ENCODE measurements around the gene RAB12.
A peak's percentile ranks its signal among the peaks of the same experiment; 100 is the strongest.
"Not testable (repeated sequence)": the region's sequence is repeated elsewhere in the genome, so short reads cannot be mapped to it uniquely, and the experiment has no call there.

The RAB12 gene

GRCh38 chr18:8616028-8616401, 6.8 kb downstream of the RAB12 start:
- H3K4me1 ChIP-seq (ENCODE audit: control insufficient read depth, insufficient read depth, low read length), result peaks cover 49% of the 10 kb centered on the region
- H3K9me3 ChIP-seq (ENCODE audit: control insufficient read depth, insufficient read depth, low read length), result no peaks in the 10 kb centered on the region
- peaks cover 5% of the 10 kb centered on the region for H3K36me3 ChIP-seq (ENCODE audit: control insufficient read depth, insufficient read depth, low read length)
- no peak overlapping the region for H3K9ac ChIP-seq (ENCODE audit: low read depth, low read length)
- no peaks in the 10 kb centered on the region for H3K27me3 ChIP-seq (ENCODE audit: control insufficient read depth, insufficient read depth, low read length)
- peak overlapping the region; percentile 8 for H3K4me3 ChIP-seq (ENCODE audit: low read depth, low read length)

- no peak overlapping the region for H3K9ac ChIP-seq (ENCODE audit: low read depth, low read length)
- no peak overlapping the region for H3K4me3 ChIP-seq (ENCODE audit: low read depth, low read length)
- H3K4me1 ChIP-seq (ENCODE audit: control insufficient read depth, insufficient read depth, low read length), result peaks cover 49% of the 10 kb centered on the region
Measured at GRCh38 chr18:8617907-8618306, 8.7 kb downstream of the RAB12 start.

GRCh38 chr18:8619041-8619440, 9.8 kb downstream of the RAB12 start:
- Histone ChIP-seq H3K4me1 (ENCODE audit: control insufficient read depth, insufficient read depth, low read length) (peaks cover 52% of the 10 kb centered on the region), H3K36me3 (ENCODE audit: control insufficient read depth, insufficient read depth, low read length) (no peaks in the 10 kb centered on the region), H3K27me3 (ENCODE audit: control insufficient read depth, insufficient read depth, low read length) (no peaks in the 10 kb centered on the region), H3K4me3 (ENCODE audit: low read depth, low read length) (no peak overlapping the region), H3K9me3 (ENCODE audit: control insufficient read depth, insufficient read depth, low read length) (no peaks in the 10 kb centered on the region), H3K9ac (ENCODE audit: low read depth, low read length) (no peak overlapping the region)

More at GRCh38 chr18:8617907-8618306, 8.7 kb downstream of the RAB12 start:
- H3K27me3 ChIP-seq (ENCODE audit: control insufficient read depth, insufficient read depth, low read length), result no peaks in the 10 kb centered on the region
- H3K36me3 ChIP-seq (ENCODE audit: control insufficient read depth, insufficient read depth, low read length), result no peaks in the 10 kb centered on the region
- no peaks in the 10 kb centered on the region for H3K9me3 ChIP-seq (ENCODE audit: control insufficient read depth, insufficient read depth, low read length)

GRCh38 chr18:8619835-8620577, 10.8 kb downstream of the RAB12 start:
- Histone ChIP-seq H3K9me3 (ENCODE audit: control insufficient read depth, insufficient read depth, low read length) (no peaks in the 10 kb centered on the region), H3K27me3 (ENCODE audit: control insufficient read depth, insufficient read depth, low read length) (no peaks in the 10 kb centered on the region), H3K36me3 (ENCODE audit: control insufficient read depth, insufficient read depth, low read length) (no peaks in the 10 kb centered on the region), H3K4me1 (ENCODE audit: control insufficient read depth, insufficient read depth, low read length) (peaks cover 56% of the 10 kb centered on the region), H3K9ac (ENCODE audit: low read depth, low read length) (no peak overlapping the region), H3K4me3 (ENCODE audit: low read depth, low read length) (peak overlapping the region; percentile 16)

GRCh38 chr18:8620845-8621244, 11.6 kb downstream of the RAB12 start:
- Histone ChIP-seq H3K9me3 (ENCODE audit: control insufficient read depth, insufficient read depth, low read length) (no peaks in the 10 kb centered on the region), H3K4me3 (ENCODE audit: low read depth, low read length) (peak overlapping the region; percentile 16), H3K36me3 (ENCODE audit: control insufficient read depth, insufficient read depth, low read length) (peaks cover 5% of the 10 kb centered on the region), H3K9ac (ENCODE audit: low read depth, low read length) (peak overlapping the region; percentile 32), H3K4me1 (ENCODE audit: control insufficient read depth, insufficient read depth, low read length) (peaks cover 55% of the 10 kb centered on the region), H3K27me3 (ENCODE audit: control insufficient read depth, insufficient read depth, low read length) (no peaks in the 10 kb centered on the region)

- not testable (repeated sequence) for H3K9me3 ChIP-seq (ENCODE audit: control insufficient read depth, insufficient read depth, low read length); H3K9ac ChIP-seq (ENCODE audit: low read depth, low read length); H3K4me3 ChIP-seq (ENCODE audit: low read depth, low read length); H3K27me3 ChIP-seq (ENCODE audit: control insufficient read depth, insufficient read depth, low read length)
- Histone ChIP-seq H3K4me1 (ENCODE audit: control insufficient read depth, insufficient read depth, low read length) (peaks cover 58% of the 10 kb centered on the region), H3K36me3 (ENCODE audit: control insufficient read depth, insufficient read depth, low read length) (peaks cover 11% of the 10 kb centered on the region)
Measured at GRCh38 chr18:8622625-8623024, 13.4 kb downstream of the RAB12 start.

GRCh38 chr18:8623549-8624106, 14.4 kb downstream of the RAB12 start:
- Histone ChIP-seq H3K27me3 (ENCODE audit: control insufficient read depth, insufficient read depth, low read length) (no peaks in the 10 kb centered on the region), H3K4me1 (ENCODE audit: control insufficient read depth, insufficient read depth, low read length) (peaks cover 67% of the 10 kb centered on the region), H3K36me3 (ENCODE audit: control insufficient read depth, insufficient read depth, low read length) (peaks cover 11% of the 10 kb centered on the region), H3K9ac (ENCODE audit: low read depth, low read length) (peak overlapping the region; percentile 19), H3K4me3 (ENCODE audit: low read depth, low read length) (peak overlapping the region; percentile 4), H3K9me3 (ENCODE audit: control insufficient read depth, insufficient read depth, low read length) (no peaks in the 10 kb centered on the region)

- Histone ChIP-seq H3K36me3 (ENCODE audit: control insufficient read depth, insufficient read depth, low read length) (peaks cover 11% of the 10 kb centered on the region), H3K9me3 (ENCODE audit: control insufficient read depth, insufficient read depth, low read length) (no peaks in the 10 kb centered on the region), H3K9ac (ENCODE audit: low read depth, low read length) (no peak overlapping the region), H3K4me3 (ENCODE audit: low read depth, low read length) (no peak overlapping the region), H3K27me3 (ENCODE audit: control insufficient read depth, insufficient read depth, low read length) (no peaks in the 10 kb centered on the region), H3K4me1 (ENCODE audit: control insufficient read depth, insufficient read depth, low read length) (peaks cover 65% of the 10 kb centered on the region)
Measured at GRCh38 chr18:8625461-8626092, 16.3 kb downstream of the RAB12 start.

- peaks cover 11% of the 10 kb centered on the region for H3K36me3 ChIP-seq (ENCODE audit: control insufficient read depth, insufficient read depth, low read length)
- H3K4me1 ChIP-seq (ENCODE audit: control insufficient read depth, insufficient read depth, low read length), result peaks cover 59% of the 10 kb centered on the region
- H3K9me3 ChIP-seq (ENCODE audit: control insufficient read depth, insufficient read depth, low read length), result no peaks in the 10 kb centered on the region
- no peak overlapping the region for H3K9ac ChIP-seq (ENCODE audit: low read depth, low read length)
- H3K4me3 ChIP-seq (ENCODE audit: low read depth, low read length), result no peak overlapping the region
- H3K27me3 ChIP-seq (ENCODE audit: control insufficient read depth, insufficient read depth, low read length), result no peaks in the 10 kb centered on the region
Measured at GRCh38 chr18:8626414-8627106, 17.3 kb downstream of the RAB12 start.

GRCh38 chr18:8627107-8627472, 17.9 kb downstream of the RAB12 start:
- Histone ChIP-seq H3K4me1 (ENCODE audit: control insufficient read depth, insufficient read depth, low read length) (peaks cover 59% of the 10 kb centered on the region), H3K36me3 (ENCODE audit: control insufficient read depth, insufficient read depth, low read length) (peaks cover 11% of the 10 kb centered on the region), H3K9ac (ENCODE audit: low read depth, low read length) (no peak overlapping the region), H3K9me3 (ENCODE audit: control insufficient read depth, insufficient read depth, low read length) (no peaks in the 10 kb centered on the region), H3K4me3 (ENCODE audit: low read depth, low read length) (no peak overlapping the region), H3K27me3 (ENCODE audit: control insufficient read depth, insufficient read depth, low read length) (no peaks in the 10 kb centered on the region)

GRCh38 chr18:8627540-8627939, 18.3 kb downstream of the RAB12 start:
- Histone ChIP-seq H3K36me3 (ENCODE audit: control insufficient read depth, insufficient read depth, low read length) (peaks cover 14% of the 10 kb centered on the region), H3K4me3 (ENCODE audit: low read depth, low read length) (no peak overlapping the region), H3K9me3 (ENCODE audit: control insufficient read depth, insufficient read depth, low read length) (no peaks in the 10 kb centered on the region), H3K4me1 (ENCODE audit: control insufficient read depth, insufficient read depth, low read length) (peaks cover 59% of the 10 kb centered on the region), H3K27me3 (ENCODE audit: control insufficient read depth, insufficient read depth, low read length) (no peaks in the 10 kb centered on the region), H3K9ac (ENCODE audit: low read depth, low read length) (no peak overlapping the region)
